ENCODE results near the gene ODAM. TPM values are rescaled to one million over a fixed set of nuclear protein-coding genes. Genes with fewer than 3 reads are reported as not detected.

Gene ODAM
- total RNA-seq, 1 experiment from 2014 or later, result not detected

DNA sequence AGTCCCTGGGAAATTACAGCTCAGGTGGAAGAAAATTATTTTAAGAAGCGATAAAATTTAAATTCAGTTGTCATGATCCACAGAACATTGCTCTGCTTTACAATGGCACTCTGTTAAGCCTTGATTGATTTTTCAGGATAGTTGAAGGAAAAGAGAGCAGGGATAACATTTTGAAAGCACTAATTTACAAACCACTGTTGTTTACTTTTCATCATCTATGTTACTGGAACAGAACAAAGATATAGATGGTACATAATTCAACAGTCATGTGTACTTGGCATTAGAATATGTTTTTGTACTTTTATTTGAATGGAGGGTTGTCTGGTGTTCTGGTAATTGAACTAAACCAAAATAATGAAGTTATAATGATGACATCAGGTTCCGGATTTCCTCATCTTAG lies 2.6 kb upstream of the ODAM start:
- H2BK20ac ChIP-seq (ENCODE audit: low read depth, low read length, poor library complexity, severe bottlenecking), result no peak overlapping the region
- no CpG with 5 or more reads among the region's 2 CpGs for WGBS (ENCODE audit: extremely low coverage, insufficient read length, low lambda C conversion rate)
- H4K20me1 ChIP-seq (ENCODE audit: control insufficient read depth, insufficient read depth, insufficient read length), result no peaks in the 10 kb centered on the region
- Mint-ChIP-seq H3K9me3 (no peaks in the 10 kb centered on the region), H3K4me1 (peaks cover 4 to 9% of the 10 kb centered on the region in 2 experiments), H3K27me3 (ENCODE audit: low read depth) (no peaks in the 10 kb centered on the region), H3K4me3 (no peak overlapping the region), H3K36me3 (ENCODE audit: insufficient read depth in 1 of 3, low read depth in 3 of 3) (peaks cover 0 to 4% (median 0%) of the 10 kb centered on the region in 3 experiments; a peak in 1 of 7 replicates), H3K27ac (no peak overlapping the region)
- H3K4me2 ChIP-seq (ENCODE audit: insufficient read depth, insufficient read length, low read length), result no peak overlapping the region
- H3K4ac ChIP-seq (ENCODE audit: low read depth, low read length), result no peak overlapping the region
- H2BK120ac ChIP-seq (ENCODE audit: low read depth, low read length, poor library complexity, severe bottlenecking), result no peak overlapping the region
- DNase-seq, result no peak
- no peak overlapping the region for H2BK5ac ChIP-seq (ENCODE audit: insufficient read length, low read length)
- no peak overlapping the region for H3K18ac ChIP-seq (ENCODE audit: insufficient read length, low read depth, low read length)
- H3K27ac ChIP-seq (ENCODE audit: insufficient read length, low read depth, low read length), result no peak overlapping the region
- H4K5ac ChIP-seq (ENCODE audit: insufficient read length, low read depth, low read length), result no peak overlapping the region
- no peaks in the 10 kb centered on the region for H3K79me1 ChIP-seq (ENCODE audit: insufficient read depth, low read depth, low read length, poor library complexity, severe bottlenecking)
- H3K27me3 ChIP-seq (ENCODE audit: insufficient read depth, low read length), result no peaks in the 10 kb centered on the region
- H4K8ac ChIP-seq (replicated peaks; ENCODE audit: insufficient read length, low read depth, low read length), result no peak overlapping the region
- no peaks in the 10 kb centered on the region for H3K9me3 ChIP-seq (ENCODE audit: control insufficient read depth, low read depth, low read length)
- H4K91ac ChIP-seq (ENCODE audit: insufficient read length, low read depth, low read length), result no peak overlapping the region
- H2AK5ac ChIP-seq (ENCODE audit: insufficient read length, low read length), result no peak overlapping the region
- H2BK12ac ChIP-seq (ENCODE audit: insufficient read length, low read depth, low read length), result no peak overlapping the region
- no peak overlapping the region for H3T11ph ChIP-seq (ENCODE audit: low read length)
- H3K56ac ChIP-seq (ENCODE audit: insufficient read length, low read depth, low read length), result no peak overlapping the region
- no peak overlapping the region for H3K14ac ChIP-seq (ENCODE audit: insufficient read depth, low read length)
- no peak overlapping the region for H3K9ac ChIP-seq (ENCODE audit: extremely low read depth, insufficient read length, low read length)
- TF ChIP-seq, protein P1, sequence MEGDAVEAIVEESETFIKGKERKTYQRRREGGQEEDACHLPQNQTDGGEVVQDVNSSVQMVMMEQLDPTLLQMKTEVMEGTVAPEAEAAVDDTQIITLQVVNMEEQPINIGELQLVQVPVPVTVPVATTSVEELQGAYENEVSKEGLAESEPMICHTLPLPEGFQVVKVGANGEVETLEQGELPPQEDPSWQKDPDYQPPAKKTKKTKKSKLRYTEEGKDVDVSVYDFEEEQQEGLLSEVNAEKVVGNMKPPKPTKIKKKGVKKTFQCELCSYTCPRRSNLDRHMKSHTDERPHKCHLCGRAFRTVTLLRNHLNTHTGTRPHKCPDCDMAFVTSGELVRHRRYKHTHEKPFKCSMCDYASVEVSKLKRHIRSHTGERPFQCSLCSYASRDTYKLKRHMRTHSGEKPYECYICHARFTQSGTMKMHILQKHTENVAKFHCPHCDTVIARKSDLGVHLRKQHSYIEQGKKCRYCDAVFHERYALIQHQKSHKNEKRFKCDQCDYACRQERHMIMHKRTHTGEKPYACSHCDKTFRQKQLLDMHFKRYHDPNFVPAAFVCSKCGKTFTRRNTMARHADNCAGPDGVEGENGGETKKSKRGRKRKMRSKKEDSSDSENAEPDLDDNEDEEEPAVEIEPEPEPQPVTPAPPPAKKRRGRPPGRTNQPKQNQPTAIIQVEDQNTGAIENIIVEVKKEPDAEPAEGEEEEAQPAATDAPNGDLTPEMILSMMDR (conservative IDR thresholded peaks at IDR 0.05), result no peak
- H3K4me1 ChIP-seq (ENCODE audit: insufficient read depth, low read length), result no peaks in the 10 kb centered on the region
- no peak overlapping the region for H2BK15ac ChIP-seq (ENCODE audit: low read depth, low read length)
- no peak overlapping the region for H3K23ac ChIP-seq (ENCODE audit: insufficient read length, low read depth, low read length)
- no peak overlapping the region for H2AFZ ChIP-seq (ENCODE audit: low read length)
- H3K23me2 ChIP-seq (ENCODE audit: insufficient read length, low read depth, low read length, poor library complexity, severe bottlenecking), result no peaks in the 10 kb centered on the region
- no peaks in the 10 kb centered on the region for H3K79me2 ChIP-seq (ENCODE audit: insufficient read depth, low read length)

Data from H9 (cell line).